Esophagus muscularis mucosa (tissue), 4 donors: Measurements from ENCODE around the gene PRPF4. TPM values are rescaled to one million over a fixed set of nuclear protein-coding genes. Genes with fewer than 3 reads are reported as not detected.
A peak's percentile ranks its signal among the peaks of the same experiment; 100 is the strongest.
"Not testable (repeated sequence)": the region's sequence is repeated elsewhere in the genome, so short reads cannot be mapped to it uniquely, and the experiment has no call there.

Experiments
- DNase-seq: peaks from one replicate; pipeline ENCODE4 v3.0.0-alpha.2; 2017; ENCODE audit errors: extremely low spot score
- H3K27ac ChIP-seq, 4 donors: fragments of 200-600 bp; sonication (generic); replicated peaks in 1 of 4; 1 replicate in 3 of 4; 2 replicates in 1 of 4; pipeline ENCODE4 v1.5.1; 2016 to 2019; ENCODE audit warnings: mild to moderate bottlenecking in 1 of 4
- H3K27me3 ChIP-seq, 4 donors: fragments of 200-600 bp; sonication (generic); one replicate each; pipeline versions ENCODE4 v1.5.1 to v1.6.0; 2016 to 2019
- H3K36me3 ChIP-seq, 4 donors: fragments of 200-600 bp; sonication (generic); one replicate each; pipeline ENCODE4 v1.5.1; 2016 to 2019
- H3K4me1 ChIP-seq, 4 donors: fragments of 200-600 bp; sonication (generic); one replicate each; pipeline ENCODE4 v1.5.1; 2016 to 2019
- H3K4me3 ChIP-seq, 4 donors: fragments of 200-600 bp; sonication (generic); 1 replicate in 2 of 4; 2 replicates in 2 of 4; pipeline ENCODE4 v1.5.1; 2016 to 2019; ENCODE audit warnings: mild to moderate bottlenecking in 4 of 4, moderate library complexity in 1 of 4
- H3K9me3 ChIP-seq, 4 donors: fragments of 200-600 bp; sonication (generic); 1 replicate in 3 of 4; 2 replicates in 1 of 4; pipeline ENCODE4 v1.5.1; 2016 to 2019
- EP300 ChIP-seq: sonication (generic); formaldehyde crosslinking; IDR thresholded peaks from one replicate; pipeline ENCODE4 v1.6.1; 2017; ENCODE audit warnings: antibody characterized with exemption
- POLR2A ChIP-seq: fragments of 450-650 bp; IDR thresholded peaks from one replicate; pipeline ENCODE4 v1.6.1; 2017; ENCODE audit warnings: antibody characterized with exemption, moderate library complexity, mild to moderate bottlenecking, low read depth
- POLR2AphosphoS5 ChIP-seq, 2 donors: sonication (generic); formaldehyde crosslinking; IDR thresholded peaks; one replicate each; pipeline ENCODE4 v1.6.1; 2017; ENCODE audit warnings: antibody characterized with exemption in 2 of 2
- WGBS: methylation state at CpG from one replicate; pipeline ENCODE4 v1.1.5; 2018; 5-methylcytosine and 5-hydroxymethylcytosine counted together
- intact Hi-C: fragments of 100-400 bp; cut with DNase I; formaldehyde crosslinking; loops from one replicate; pipeline ENCODE4 v1.15.1; 2023
- total RNA-seq, 4 donors: library from RNA; depleted of rRNA; stranded (reverse); fragments of >200 nt; gene quantifications; one replicate each; pipeline versions ENCODE4 v1.1.0 to v1.2.1, GENCODE V29; 2016
- TF ChIP-seq, protein P1 (sequence below), 3 experiments: fragments of 200-600 bp in 2 of 3; fragments of 450-650 bp in 1 of 3; sonication (generic) in 2 of 3; IDR thresholded peaks; one replicate each; pipeline ENCODE4 v1.5.1; 2017 to 2019; ENCODE audit warnings: antibody characterized with exemption in 3 of 3, mild to moderate bottlenecking in 2 of 3, moderate library complexity in 1 of 3

Gene PRPF4
- 10 to 100 TPM; 12.0 to 18.1 (median 16.3) TPM for total RNA-seq

- Histone ChIP-seq H3K36me3 (peaks cover 44 to 67% (median 55%) of the 10 kb centered on the region in 4 donors), H3K9me3 (no peaks in the 10 kb centered on the region), H3K4me3 (peak within 1 kb of the TSS; percentile 68 to 90 (median 82)), H3K4me1 (peaks cover 30 to 43% (median 33%) of the 10 kb centered on the region in 4 donors), H3K27ac (peak within 1 kb of the TSS; percentile 93 to 98 (median 94)), H3K27me3 (no peaks in the 10 kb centered on the region)
- intact Hi-C loops = loop anchor here (2.0 kb wide), 1 partner anchor 65 kb away; the partner anchor contains the start of gene WDR31
- peak; percentile 100 for DNase-seq
- WGBS = under 1% methylated on average over 57 of the region's 63 CpGs
- TF ChIP-seq EP300 (no peak), POLR2A (peak; percentile 86), POLR2AphosphoS5 (IDR thresholded peaks at IDR 0.05) (peak; percentile 99)
- TF ChIP-seq, protein P1, sequence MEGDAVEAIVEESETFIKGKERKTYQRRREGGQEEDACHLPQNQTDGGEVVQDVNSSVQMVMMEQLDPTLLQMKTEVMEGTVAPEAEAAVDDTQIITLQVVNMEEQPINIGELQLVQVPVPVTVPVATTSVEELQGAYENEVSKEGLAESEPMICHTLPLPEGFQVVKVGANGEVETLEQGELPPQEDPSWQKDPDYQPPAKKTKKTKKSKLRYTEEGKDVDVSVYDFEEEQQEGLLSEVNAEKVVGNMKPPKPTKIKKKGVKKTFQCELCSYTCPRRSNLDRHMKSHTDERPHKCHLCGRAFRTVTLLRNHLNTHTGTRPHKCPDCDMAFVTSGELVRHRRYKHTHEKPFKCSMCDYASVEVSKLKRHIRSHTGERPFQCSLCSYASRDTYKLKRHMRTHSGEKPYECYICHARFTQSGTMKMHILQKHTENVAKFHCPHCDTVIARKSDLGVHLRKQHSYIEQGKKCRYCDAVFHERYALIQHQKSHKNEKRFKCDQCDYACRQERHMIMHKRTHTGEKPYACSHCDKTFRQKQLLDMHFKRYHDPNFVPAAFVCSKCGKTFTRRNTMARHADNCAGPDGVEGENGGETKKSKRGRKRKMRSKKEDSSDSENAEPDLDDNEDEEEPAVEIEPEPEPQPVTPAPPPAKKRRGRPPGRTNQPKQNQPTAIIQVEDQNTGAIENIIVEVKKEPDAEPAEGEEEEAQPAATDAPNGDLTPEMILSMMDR (IDR thresholded peaks at IDR 0.05) = peak in 1 of 3 experiments; percentile 4
These were observed at the start of gene PRPF4, which contains the start of gene CDC26 for GRCh38 chr9:113275157-113276131. Gene PRPF4 (plus strand): TSS chr9:113275658. CDS start chr9:113275744, 86 bp downstream. Gene CDC26 (minus strand): TSS chr9:113275572. CDS start chr9:113272507, 3,065 bp downstream.

- no peak for TF ChIP-seq POLR2A
- no peak for TF ChIP-seq POLR2AphosphoS5 (IDR thresholded peaks at IDR 0.05)
- no peak for TF ChIP-seq EP300
- TF ChIP-seq, protein P1 (IDR thresholded peaks at IDR 0.05) = no peak
- no peak overlapping the region for H3K4me3 ChIP-seq
- no peak overlapping the region for H3K27ac ChIP-seq
- H3K27me3 ChIP-seq = no peaks in the 10 kb centered on the region
- DNase-seq = no peak
- peaks cover 11 to 17% (median 14%) of the 10 kb centered on the region in 4 donors for H3K4me1 ChIP-seq
- H3K9me3 ChIP-seq = no peaks in the 10 kb centered on the region
- peaks cover 0 to 5% (median 0%) of the 10 kb centered on the region in 4 donors for H3K36me3 ChIP-seq
- WGBS = 93% methylated on average over 1 of the region's 1 CpG
- intact Hi-C loops = no loop called here
These were observed 48.0 kb upstream of the PRPF4 start for GRCh38 chr9:113227436-113227835.

DNA sequence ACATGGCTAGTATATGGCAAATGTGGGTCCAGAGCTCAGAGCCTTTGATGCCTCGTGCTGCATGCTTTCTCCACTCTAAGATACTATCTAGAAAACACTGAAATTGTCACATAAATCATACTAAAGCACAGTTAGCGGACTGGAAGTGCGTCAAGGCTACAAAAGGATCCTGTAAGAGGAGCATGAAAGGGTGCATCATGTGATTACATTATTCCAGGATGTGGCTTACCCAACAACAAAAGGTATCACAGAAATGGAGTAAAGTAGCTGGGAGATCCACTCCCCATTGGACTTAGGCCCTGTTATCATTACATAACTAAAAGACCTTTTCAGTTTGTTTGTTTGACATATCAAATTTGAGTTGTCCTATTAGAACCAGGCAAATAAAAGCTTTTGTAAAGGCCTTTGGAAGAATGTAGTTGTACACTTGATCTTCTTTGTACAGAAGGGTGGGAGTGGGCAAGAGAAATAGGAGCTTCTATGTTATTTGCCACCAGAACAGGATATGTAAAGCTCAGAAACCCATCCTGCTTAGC lies 47.3 kb upstream of the PRPF4 start:
- Histone ChIP-seq H3K9me3 (no peaks in the 10 kb centered on the region), H3K36me3 (peaks cover 0 to 5% (median 0%) of the 10 kb centered on the region in 4 donors), H3K27me3 (no peaks in the 10 kb centered on the region), H3K4me1 (peaks cover 7 to 15% (median 10%) of the 10 kb centered on the region in 4 donors), H3K4me3 (no peak overlapping the region), H3K27ac (no peak overlapping the region)
- intact Hi-C loops = no loop called here
- TF ChIP-seq POLR2A (no peak), POLR2AphosphoS5 (IDR thresholded peaks at IDR 0.05) (no peak), EP300 (no peak)
- TF ChIP-seq, protein P1 (IDR thresholded peaks at IDR 0.05) = no peak
- 79% methylated on average over 3 of the region's 3 CpGs for WGBS
- no peak for DNase-seq

DNA sequence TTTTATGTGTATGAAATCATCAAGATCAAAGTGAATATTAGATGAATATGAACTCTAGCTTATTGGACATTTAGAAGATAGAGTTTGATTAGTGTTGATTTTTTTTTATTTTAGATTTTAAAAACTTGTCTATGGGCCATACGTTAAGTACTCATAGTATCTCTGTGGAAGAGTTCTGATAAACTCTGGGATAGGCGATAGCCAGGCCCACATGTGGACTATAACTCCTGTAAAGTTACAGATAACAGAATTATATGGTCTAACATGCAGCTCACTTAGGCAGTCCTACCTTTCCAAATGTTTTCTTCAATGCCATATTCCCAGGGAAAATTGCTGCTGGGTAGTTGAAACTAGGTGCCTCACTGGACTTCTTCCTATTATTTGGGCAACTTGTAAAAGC lies 43.8 kb upstream of the PRPF4 start:
- no peak for DNase-seq
- intact Hi-C loops = no loop called here
- WGBS = 100% methylated on average over 2 of the region's 2 CpGs
- H3K4me3 ChIP-seq = no peak overlapping the region
- H3K27me3 ChIP-seq = no peaks in the 10 kb centered on the region
- H3K36me3 ChIP-seq = peaks cover 0 to 5% (median 0%) of the 10 kb centered on the region in 4 donors
- peaks cover 0 to 14% (median 7%) of the 10 kb centered on the region in 4 donors for H3K4me1 ChIP-seq
- no peaks in the 10 kb centered on the region for H3K9me3 ChIP-seq
- no peak overlapping the region for H3K27ac ChIP-seq
- no peak for TF ChIP-seq EP300
- TF ChIP-seq, protein P1 (IDR thresholded peaks at IDR 0.05) = no peak
- no peak for TF ChIP-seq POLR2A
- TF ChIP-seq POLR2AphosphoS5 (IDR thresholded peaks at IDR 0.05) = no peak

GRCh38 chr9:113235701-113236255 lies 39.7 kb upstream of the PRPF4 start:
- H3K4me3 ChIP-seq, DNase-seq, intact Hi-C loops, H3K36me3 ChIP-seq, H3K27me3 ChIP-seq, H3K27ac ChIP-seq, H3K9me3 ChIP-seq: not testable (repeated sequence)
- WGBS = 78% methylated on average over 10 of the region's 10 CpGs
- H3K4me1 ChIP-seq = peaks cover 0 to 20% (median 12%) of the 10 kb centered on the region in 4 donors
